OCI-LY7 (cell line): Measurements from ENCODE around the gene SLC1A4. TPM values are rescaled to one million over a fixed set of nuclear protein-coding genes. Genes with fewer than 3 reads are reported as not detected.

Experiments
- BruUV-seq: library from RNA; stranded (reverse); fragments of 400-500 nt; replicated peaks from 2 replicates; lab custom pipeline; 2021; lab: Mats Ljungman, UMichigan
- CTCF ChIA-PET: fragments of 300-600 bp; sonication (Branson Sonifier 250); formaldehyde crosslinking; loops from one replicate; lab custom pipeline; 2022; ENCODE audit warnings: antibody characterized with exemption; ENCODE audit not compliant: unreplicated experiment; lab: Charles Lee
- POLR2A ChIA-PET: fragments of 300-600 bp; sonication (Branson Sonifier 250); formaldehyde crosslinking; loops from one replicate; lab custom pipeline; 2022; ENCODE audit warnings: antibody characterized with exemption; lab: Charles Lee
- DNase-seq: peaks from one replicate; pipeline ENCODE4 v3.0.0-alpha.2; 2015; ENCODE audit warnings: low spot score
- H2AFZ ChIP-seq: fragments of 200-600 bp; sonication (generic), shearing (Covaris generic); 2 replicates; pipeline ENCODE4 v1.6.1; 2014; ENCODE audit warnings: mild to moderate bottlenecking, antibody characterized with exemption, low read length, moderate library complexity
- H3K27ac ChIP-seq: fragments of 200-600 bp; sonication (generic); 2 replicates; pipeline ENCODE4 v1.5.1; 2014; ENCODE audit warnings: mixed run types, low read depth, mild to moderate bottlenecking, moderate library complexity, low read length, inconsistent platforms; ENCODE audit not compliant: poor library complexity, severe bottlenecking
- H3K36me3 ChIP-seq: fragments of 200-600 bp; sonication (generic); 2 replicates; pipeline ENCODE4 v1.6.1; 2014; ENCODE audit warnings: mild to moderate bottlenecking, antibody characterized with exemption, low read length, moderate library complexity, mixed read lengths; ENCODE audit not compliant: insufficient read depth
- H3K4me1 ChIP-seq: fragments of 200-600 bp; sonication (generic); 2 replicates; pipeline ENCODE4 v1.5.1; 2014; ENCODE audit warnings: mild to moderate bottlenecking, low read length; ENCODE audit not compliant: insufficient read depth, poor library complexity, severe bottlenecking
- H3K4me2 ChIP-seq: fragments of 200-600 bp; sonication (generic); 2 replicates; pipeline ENCODE4 v1.6.1; 2014; ENCODE audit warnings: mild to moderate bottlenecking, low read length
- H3K4me3 ChIP-seq: fragments of 200-600 bp; sonication (generic); 2 replicates; pipeline ENCODE4 v1.5.1; 2014; ENCODE audit warnings: mild to moderate bottlenecking, low read depth, low read length; ENCODE audit not compliant: poor library complexity, severe bottlenecking
- H3K79me2 ChIP-seq: fragments of 200-600 bp; sonication (generic); 2 replicates; pipeline ENCODE4 v1.6.1; 2016; ENCODE audit warnings: low read depth, mild to moderate bottlenecking, low read length, moderate library complexity, mixed read lengths; ENCODE audit not compliant: insufficient read depth
- H3K9me2 ChIP-seq: fragments of 200-600 bp; sonication (generic); 2 replicates; pipeline ENCODE4 v1.6.1; 2016; ENCODE audit warnings: mild to moderate bottlenecking, low read length, mixed read lengths; ENCODE audit not compliant: insufficient read depth
- H3K9me3 ChIP-seq: fragments of 200-600 bp; sonication (generic); 2 replicates; pipeline ENCODE4 v1.6.1; 2014; ENCODE audit warnings: mild to moderate bottlenecking, mixed run types, low read length, mixed read lengths
- H4K20me1 ChIP-seq: fragments of 200-600 bp; sonication (generic); 2 replicates; pipeline ENCODE4 v1.6.1; 2014; ENCODE audit warnings: mild to moderate bottlenecking, antibody characterized with exemption, low read length, moderate library complexity, mixed read lengths; ENCODE audit not compliant: insufficient read depth
- EZH2phosphoT487 ChIP-seq: fragments of 200-600 bp; sonication (generic); IDR thresholded peaks from 2 replicates; pipeline ENCODE4 v1.6.1; 2018; ENCODE audit warnings: low read depth, borderline replicate concordance, mild to moderate bottlenecking, mixed run types, antibody characterized with exemption, low read length, moderate library complexity, mixed read lengths
- intact Hi-C: fragments of 100-400 bp; cut with micrococcal nuclease; formaldehyde crosslinking; loops from one replicate; pipeline ENCODE4 v1.10.0; 2022; ENCODE audit not compliant: unreplicated experiment
- total RNA-seq, 2 experiments: library from RNA; depleted of rRNA in 1 of 2; stranded (reverse); fragments of >200 nt in 1 of 2; shearing (Covaris generic) in 1 of 2; gene quantifications; 2 replicates each; pipeline ENCODE4 v1.2.3, GENCODE V29; 2014 to 2022
- TF ChIP-seq, protein P1 (sequence below): fragments of 200-600 bp; sonication (generic); conservative IDR thresholded peaks from 2 replicates; pipeline ENCODE4 v1.5.1; 2014; ENCODE audit warnings: mild to moderate bottlenecking, antibody characterized with exemption, low read length, moderate library complexity, mixed read lengths

SLC1A4 gene
- total RNA-seq, 2 experiments from 2014 or later, result 17.2 to 31.1 TPM

DNA sequence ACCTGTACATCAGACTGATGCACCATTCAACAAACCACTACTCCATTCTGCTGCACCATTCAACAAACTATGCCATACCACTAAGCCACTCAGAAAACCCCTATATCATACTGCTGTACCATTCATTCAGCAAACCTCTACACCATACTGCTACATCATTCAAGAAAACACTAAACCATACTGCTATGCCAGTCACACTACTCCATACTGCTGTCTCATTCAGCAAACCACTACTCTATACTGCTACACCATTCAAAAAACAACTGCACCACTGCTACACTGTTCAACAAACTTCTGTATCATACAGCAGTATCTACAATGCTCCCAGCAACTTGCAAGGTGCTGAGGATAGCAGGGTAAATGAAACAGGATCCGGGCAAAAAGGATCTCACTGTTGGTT lies 12.9 kb upstream of the SLC1A4 start:
- no peaks in the 10 kb centered on the region for H4K20me1 ChIP-seq
- no peak for TF ChIP-seq EZH2phosphoT487
- TF ChIP-seq, protein P1, sequence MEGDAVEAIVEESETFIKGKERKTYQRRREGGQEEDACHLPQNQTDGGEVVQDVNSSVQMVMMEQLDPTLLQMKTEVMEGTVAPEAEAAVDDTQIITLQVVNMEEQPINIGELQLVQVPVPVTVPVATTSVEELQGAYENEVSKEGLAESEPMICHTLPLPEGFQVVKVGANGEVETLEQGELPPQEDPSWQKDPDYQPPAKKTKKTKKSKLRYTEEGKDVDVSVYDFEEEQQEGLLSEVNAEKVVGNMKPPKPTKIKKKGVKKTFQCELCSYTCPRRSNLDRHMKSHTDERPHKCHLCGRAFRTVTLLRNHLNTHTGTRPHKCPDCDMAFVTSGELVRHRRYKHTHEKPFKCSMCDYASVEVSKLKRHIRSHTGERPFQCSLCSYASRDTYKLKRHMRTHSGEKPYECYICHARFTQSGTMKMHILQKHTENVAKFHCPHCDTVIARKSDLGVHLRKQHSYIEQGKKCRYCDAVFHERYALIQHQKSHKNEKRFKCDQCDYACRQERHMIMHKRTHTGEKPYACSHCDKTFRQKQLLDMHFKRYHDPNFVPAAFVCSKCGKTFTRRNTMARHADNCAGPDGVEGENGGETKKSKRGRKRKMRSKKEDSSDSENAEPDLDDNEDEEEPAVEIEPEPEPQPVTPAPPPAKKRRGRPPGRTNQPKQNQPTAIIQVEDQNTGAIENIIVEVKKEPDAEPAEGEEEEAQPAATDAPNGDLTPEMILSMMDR, result no peak

DNA sequence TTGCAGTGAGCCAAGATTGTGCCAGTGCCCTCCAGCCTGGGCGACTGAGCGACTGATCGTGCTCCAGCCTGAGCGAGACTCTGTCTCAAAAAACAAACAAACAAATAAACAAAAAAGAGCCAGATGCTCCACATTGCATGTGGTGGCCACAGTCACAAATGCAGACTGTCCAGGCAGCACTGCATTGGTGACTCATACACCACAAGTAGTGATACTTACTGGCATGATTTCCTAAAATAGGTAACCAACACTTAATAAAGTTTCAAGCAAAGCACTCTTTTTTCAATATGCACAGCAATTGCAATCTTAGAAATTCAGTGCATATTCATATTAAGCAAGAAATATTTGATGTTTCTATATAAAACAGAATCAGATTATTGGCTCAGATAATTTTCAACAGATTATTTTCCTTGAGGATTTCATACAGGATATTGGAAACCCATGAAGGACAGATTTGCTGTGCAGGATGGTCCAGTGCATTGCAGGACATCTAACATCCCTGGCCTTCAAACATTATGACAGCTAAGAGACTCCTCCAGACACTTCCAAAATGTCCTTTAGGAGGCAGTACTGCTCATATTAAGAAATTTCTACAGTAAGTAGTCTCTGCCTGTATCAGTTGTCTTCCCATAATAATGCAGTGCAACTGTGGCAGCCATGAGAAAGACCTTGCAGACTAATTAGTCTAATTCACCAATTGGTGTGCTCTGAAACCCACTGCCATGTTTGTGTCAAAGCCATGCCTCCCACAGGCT lies 10.5 kb upstream of the SLC1A4 start:
- Histone ChIP-seq H2AFZ (no peak overlapping the region), H3K9me2 (no peaks in the 10 kb centered on the region), H3K36me3 (no peaks in the 10 kb centered on the region), H3K4me3 (no peak overlapping the region), H4K20me1 (no peaks in the 10 kb centered on the region), H3K9me3 (no peaks in the 10 kb centered on the region), H3K27ac (no peak overlapping the region), H3K79me2 (no peaks in the 10 kb centered on the region), H3K4me2 (no peak overlapping the region), H3K4me1 (peaks cover 9% of the 10 kb centered on the region)
- peak; percentile 32 for DNase-seq
- BruUV-seq, result no TSS peak
- intact Hi-C loops, result no loop called here
- ChIA-PET CTCF (interaction anchor here (0.9 kb wide), 1 partner anchor 14 kb away, joined by 3 read pairs; no protein-coding TSS in a partner anchor), POLR2A (interaction anchor here (0.7 to 1.9 kb wide), 4 partner anchors 9 to 25 kb away, joined by 3 to 10 read pairs (median 4); no protein-coding TSS in a partner anchor)
- TF ChIP-seq, protein P1, result peak; percentile 71
- TF ChIP-seq EZH2phosphoT487, result no peak

More for the DNA sequence above, 12.9 kb upstream of the SLC1A4 start:
- Histone ChIP-seq H3K4me2 (no peak overlapping the region), H3K4me3 (no peak overlapping the region), H3K79me2 (no peaks in the 10 kb centered on the region), H3K9me3 (no peaks in the 10 kb centered on the region), H3K27ac (no peak overlapping the region), H3K4me1 (peaks cover 9% of the 10 kb centered on the region), H3K36me3 (no peaks in the 10 kb centered on the region), H2AFZ (no peak overlapping the region), H3K9me2 (no peaks in the 10 kb centered on the region)
- POLR2A ChIA-PET, result no interaction called here
- intact Hi-C loops, result no loop called here
- CTCF ChIA-PET, result no interaction called here
- no peak for DNase-seq
- no TSS peak for BruUV-seq

DNA sequence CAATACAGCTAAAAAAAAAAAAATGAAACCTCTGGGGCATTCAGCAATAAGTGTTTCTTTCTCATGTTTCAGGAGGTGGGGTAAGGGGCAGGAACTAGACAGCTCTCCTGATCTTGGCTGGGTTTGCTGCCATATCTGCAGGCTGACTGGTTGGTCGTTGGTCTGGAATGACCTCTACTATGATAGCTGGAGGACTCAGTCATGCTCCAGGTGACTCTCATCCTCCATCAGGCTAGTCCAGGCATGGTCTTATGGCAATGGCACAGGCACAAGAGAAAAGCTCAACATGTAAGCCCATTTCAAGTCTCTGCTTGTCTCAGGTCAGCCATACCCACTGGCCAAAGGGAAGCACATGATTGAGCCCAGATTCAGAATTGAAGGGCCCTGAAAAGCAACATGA lies 9.5 kb upstream of the SLC1A4 start:
- ChIA-PET CTCF (no interaction called here), POLR2A (interaction anchor here (0.5 to 1.9 kb wide), 7 partner anchors 8 to 265 kb away, joined by 3 to 10 read pairs (median 4); partner anchors contain the start of gene CEP68)
- no peak overlapping the region for H2AFZ ChIP-seq
- no peaks in the 10 kb centered on the region for H4K20me1 ChIP-seq
- no peak for TF ChIP-seq EZH2phosphoT487
- TF ChIP-seq, protein P1, result no peak
- no peak overlapping the region for H3K4me3 ChIP-seq
- H3K4me1 ChIP-seq, result peaks cover 6% of the 10 kb centered on the region
- no peak for DNase-seq
- no peaks in the 10 kb centered on the region for H3K9me3 ChIP-seq
- H3K79me2 ChIP-seq, result no peaks in the 10 kb centered on the region
- no TSS peak for BruUV-seq
- no peaks in the 10 kb centered on the region for H3K36me3 ChIP-seq
- no peaks in the 10 kb centered on the region for H3K9me2 ChIP-seq
- H3K27ac ChIP-seq, result no peak overlapping the region
- intact Hi-C loops, result no loop called here
- no peak overlapping the region for H3K4me2 ChIP-seq
